Left ventricle myocardium inferior (tissue), 1 donor: Measurements from ENCODE around the gene ZNF24. TPM values are rescaled to one million over a fixed set of nuclear protein-coding genes. Genes with fewer than 3 reads are reported as not detected.

Source experiments
- DNase-seq: peaks from one replicate; pipeline ENCODE4 v3.0.0-alpha.2; 2020
- H3K27ac ChIP-seq: fragments of 200-600 bp; replicated peaks from 2 replicates; pipeline ENCODE4 v1.8.0; 2021
- H3K27me3 ChIP-seq: fragments of 200-600 bp; 2 replicates; pipeline ENCODE4 v1.8.0; 2021; ENCODE audit warnings: low read depth
- H3K36me3 ChIP-seq: fragments of 200-600 bp; 2 replicates; pipeline ENCODE4 v1.8.0; 2021
- H3K4me1 ChIP-seq: fragments of 200-600 bp; 2 replicates; pipeline ENCODE4 v1.8.0; 2021
- H3K4me3 ChIP-seq: fragments of 200-600 bp; 2 replicates; pipeline ENCODE4 v1.8.0; 2021; ENCODE audit warnings: mild to moderate bottlenecking, moderate library complexity
- H3K9me3 ChIP-seq: fragments of 200-600 bp; replicated peaks from 2 replicates; pipeline ENCODE4 v1.8.0; 2021
- intact Hi-C: fragments of 100-400 bp; cut with micrococcal nuclease; formaldehyde crosslinking; loops from one replicate; pipeline ENCODE4 v1.11.0; 2022
- total RNA-seq: library from RNA; stranded (reverse); fragmentation: NEBNext Ultra II Directional; extraction: Animal tissue kit (Norgen Biotek cat#: 25700); gene quantifications from one replicate; pipeline ENCODE4 v1.2.1, GENCODE V29; 2021
- TF ChIP-seq, protein P1 (sequence below): fragments of 200-600 bp; IDR thresholded peaks from 2 replicates; pipeline ENCODE4 v1.8.0; 2021; ENCODE audit warnings: antibody characterized with exemption, mild to moderate bottlenecking, borderline replicate concordance
- donor health status: DM: no; HTN: yes; CAD: no; lungs with severe emphysema.

Gene ZNF24
- total RNA-seq, 1 donor from 2014 or later, result 44.5 TPM

DNA sequence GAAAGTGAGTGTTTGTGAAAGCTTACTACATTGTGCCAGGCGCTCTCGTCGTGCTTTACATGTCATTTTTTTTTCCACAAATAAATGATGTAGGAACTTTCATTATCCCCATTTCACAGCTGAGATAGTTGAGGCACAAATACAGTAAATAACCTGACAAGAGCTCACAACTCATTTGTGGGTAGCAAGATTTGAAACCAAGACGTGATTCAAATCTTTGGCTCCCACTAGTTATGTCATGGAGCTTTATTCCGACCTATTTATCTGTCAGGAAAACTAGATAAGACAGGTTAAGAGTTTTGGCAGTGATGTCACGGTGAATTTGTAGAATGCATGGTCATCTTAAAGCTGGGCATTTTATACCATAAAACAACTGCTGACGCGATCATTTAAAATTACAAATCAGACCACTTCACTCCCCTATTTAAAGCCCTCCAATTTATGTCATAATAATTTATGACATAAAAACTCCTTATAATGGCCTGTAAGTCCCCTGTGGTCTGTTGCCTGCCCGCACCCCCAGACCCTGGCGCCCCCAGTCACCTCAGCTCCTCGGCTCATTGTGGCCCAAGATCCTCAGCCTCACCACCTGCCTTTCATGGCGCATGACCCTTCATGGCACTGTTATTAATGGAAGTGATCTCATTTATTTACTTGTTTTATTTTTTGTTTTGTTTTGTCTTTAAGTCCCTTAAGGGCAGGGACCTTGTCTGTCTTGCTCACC is 678 bp upstream of the ZNF24 start:
- no peaks in the 10 kb centered on the region for H3K9me3 ChIP-seq
- TF ChIP-seq, protein P1, sequence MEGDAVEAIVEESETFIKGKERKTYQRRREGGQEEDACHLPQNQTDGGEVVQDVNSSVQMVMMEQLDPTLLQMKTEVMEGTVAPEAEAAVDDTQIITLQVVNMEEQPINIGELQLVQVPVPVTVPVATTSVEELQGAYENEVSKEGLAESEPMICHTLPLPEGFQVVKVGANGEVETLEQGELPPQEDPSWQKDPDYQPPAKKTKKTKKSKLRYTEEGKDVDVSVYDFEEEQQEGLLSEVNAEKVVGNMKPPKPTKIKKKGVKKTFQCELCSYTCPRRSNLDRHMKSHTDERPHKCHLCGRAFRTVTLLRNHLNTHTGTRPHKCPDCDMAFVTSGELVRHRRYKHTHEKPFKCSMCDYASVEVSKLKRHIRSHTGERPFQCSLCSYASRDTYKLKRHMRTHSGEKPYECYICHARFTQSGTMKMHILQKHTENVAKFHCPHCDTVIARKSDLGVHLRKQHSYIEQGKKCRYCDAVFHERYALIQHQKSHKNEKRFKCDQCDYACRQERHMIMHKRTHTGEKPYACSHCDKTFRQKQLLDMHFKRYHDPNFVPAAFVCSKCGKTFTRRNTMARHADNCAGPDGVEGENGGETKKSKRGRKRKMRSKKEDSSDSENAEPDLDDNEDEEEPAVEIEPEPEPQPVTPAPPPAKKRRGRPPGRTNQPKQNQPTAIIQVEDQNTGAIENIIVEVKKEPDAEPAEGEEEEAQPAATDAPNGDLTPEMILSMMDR, result no peak
- intact Hi-C loops, result loop anchor here (5.0 kb wide), 1 partner anchor 338 kb away; no protein-coding TSS in a partner anchor

DNA sequence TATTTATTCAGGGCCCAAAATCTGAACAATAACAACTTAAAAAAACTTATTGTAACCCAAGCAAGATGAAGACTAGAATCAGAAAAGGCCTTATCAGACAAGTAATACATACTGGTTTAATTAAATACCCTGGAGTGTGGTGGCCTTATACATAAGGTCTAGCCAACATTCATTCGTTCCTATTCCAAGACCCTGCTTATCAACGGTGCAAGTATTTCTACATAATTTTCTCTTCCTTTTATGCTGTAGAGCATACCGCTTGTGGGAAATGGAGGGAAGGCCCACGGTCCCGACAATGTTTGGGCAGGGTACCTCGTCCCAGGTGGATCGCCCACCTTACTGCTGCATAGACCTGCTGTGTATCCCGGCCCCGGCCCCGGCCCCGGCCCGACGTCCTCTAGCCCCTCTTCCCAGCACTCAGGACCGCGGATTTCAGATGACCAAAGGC is 708 bp downstream of the ZNF24 start:
- no peak for DNase-seq
- peaks cover 67% of the 10 kb centered on the region for H3K4me1 ChIP-seq
- H3K9me3 ChIP-seq, result no peaks in the 10 kb centered on the region
- H3K27ac ChIP-seq, result peak overlapping the region; percentile 99
- intact Hi-C loops, result no loop called here
- TF ChIP-seq, protein P1, result no peak
- peaks cover 21% of the 10 kb centered on the region for H3K36me3 ChIP-seq
- peak overlapping the region; percentile 92 for H3K4me3 ChIP-seq
- no peaks in the 10 kb centered on the region for H3K27me3 ChIP-seq

More for the DNA sequence above, 678 bp upstream of the ZNF24 start:
- H3K4me3 ChIP-seq, result peak overlapping the region; percentile 92
- H3K27ac ChIP-seq, result peak overlapping the region; percentile 99
- no peaks in the 10 kb centered on the region for H3K27me3 ChIP-seq
- peaks cover 55% of the 10 kb centered on the region for H3K4me1 ChIP-seq
- no peak for DNase-seq
- H3K36me3 ChIP-seq, result peaks cover 7% of the 10 kb centered on the region

DNA sequence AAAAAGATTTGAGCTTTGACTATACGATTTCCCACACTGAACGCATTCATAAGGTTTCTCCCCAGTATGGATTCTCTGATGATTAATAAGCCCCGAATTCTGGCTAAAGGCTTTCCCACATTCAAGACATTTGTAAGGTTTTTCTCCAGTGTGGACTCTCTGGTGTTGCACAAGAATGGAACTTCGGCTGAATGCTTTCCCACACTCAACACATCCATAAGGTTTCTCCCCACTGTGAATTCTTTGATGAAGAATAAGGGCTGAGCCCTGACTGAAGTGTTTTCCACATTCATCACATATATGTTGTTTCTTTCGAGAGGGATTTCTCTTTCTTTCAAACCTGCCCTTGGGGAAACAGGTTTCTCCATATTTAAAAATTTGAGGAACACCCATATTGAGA is 6.9 kb downstream of the ZNF24 start:
- intact Hi-C loops, result no loop called here
- Histone ChIP-seq H3K4me1 (peaks cover 69% of the 10 kb centered on the region), H3K36me3 (peaks cover 82% of the 10 kb centered on the region), H3K27me3 (no peaks in the 10 kb centered on the region), H3K4me3 (no peak overlapping the region), H3K9me3 (no peaks in the 10 kb centered on the region), H3K27ac (no peak overlapping the region)
- TF ChIP-seq, protein P1, result no peak
- no peak for DNase-seq

DNA sequence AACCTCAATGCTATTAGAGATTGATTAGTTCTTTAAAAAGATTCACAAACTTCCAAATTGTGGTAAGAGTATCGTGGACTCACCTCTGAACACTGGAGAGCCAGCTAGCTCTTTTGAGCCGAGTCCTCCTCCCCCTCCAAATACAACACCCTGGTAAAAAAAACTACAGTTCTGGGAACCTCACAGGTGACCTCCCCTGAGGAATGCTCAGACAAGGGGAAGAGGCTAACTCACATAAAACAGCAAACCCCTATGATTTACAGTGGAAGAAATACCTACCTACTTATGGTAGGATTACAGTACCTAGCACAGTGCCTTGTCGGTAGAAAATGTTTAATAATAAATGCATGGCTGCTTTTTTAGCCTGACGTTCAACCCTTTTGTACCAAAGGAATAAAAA is 8.4 kb downstream of the ZNF24 start:
- peaks cover 60% of the 10 kb centered on the region for H3K4me1 ChIP-seq
- TF ChIP-seq, protein P1, result no peak
- no peaks in the 10 kb centered on the region for H3K27me3 ChIP-seq
- H3K27ac ChIP-seq, result no peak overlapping the region
- no peak overlapping the region for H3K4me3 ChIP-seq
- intact Hi-C loops, result no loop called here
- H3K9me3 ChIP-seq, result no peaks in the 10 kb centered on the region
- peaks cover 89% of the 10 kb centered on the region for H3K36me3 ChIP-seq
- DNase-seq, result no peak

DNA sequence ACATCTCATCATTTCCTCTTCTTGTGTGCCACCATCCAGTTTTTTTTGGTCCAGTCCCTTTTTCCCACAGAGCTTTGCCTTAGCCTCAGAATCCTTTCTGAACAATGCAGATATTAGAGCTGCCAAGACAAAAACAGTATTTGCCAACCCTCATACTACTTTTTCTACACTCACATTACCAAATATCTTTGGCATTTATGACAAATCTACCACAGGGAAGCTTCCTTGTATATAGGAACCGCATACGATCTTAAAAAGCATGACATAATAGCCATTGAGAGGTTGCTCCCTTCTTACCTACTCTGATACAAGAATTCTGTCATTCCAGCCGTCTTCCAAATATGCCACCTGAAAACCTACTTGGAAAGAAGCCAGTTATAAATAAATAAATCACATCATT is 9.4 kb downstream of the ZNF24 start:
- Histone ChIP-seq H3K4me3 (no peak overlapping the region), H3K9me3 (no peaks in the 10 kb centered on the region), H3K27me3 (no peaks in the 10 kb centered on the region), H3K27ac (no peak overlapping the region), H3K36me3 (peaks cover 81% of the 10 kb centered on the region), H3K4me1 (peaks cover 52% of the 10 kb centered on the region)
- no peak for DNase-seq
- TF ChIP-seq, protein P1, result no peak
- intact Hi-C loops, result no loop called here
